CD4-positive, alpha-beta T cell treated with Interleukin-17A for 4 hours (primary cell): ENCODE data around the gene C20orf96.

Experiments
- DNase-seq: peaks from one replicate; pipeline ENCODE4 v3.0.0-alpha.2; 2020; ENCODE audit warnings: mixed read lengths

The C20orf96 gene

GRCh38 chr20:311609-312008, 21.1 kb upstream of the C20orf96 start:
- no peak for DNase-seq

- no peak for DNase-seq
These were observed 20.1 kb upstream of the C20orf96 start for GRCh38 chr20:310645-311044.

- DNase-seq: peak; percentile 87
These were observed 19.5 kb upstream of the C20orf96 start for GRCh38 chr20:309841-310644.

GRCh38 chr20:309306-309840, 18.8 kb upstream of the C20orf96 start:
- no peak for DNase-seq

- no peak for DNase-seq
These were observed 18.0 kb upstream of the C20orf96 start for GRCh38 chr20:308427-309038.

GRCh38 chr20:305745-306144, 15.2 kb upstream of the C20orf96 start:
- no peak for DNase-seq

GRCh38 chr20:301886-302848, 11.6 kb upstream of the C20orf96 start:
- DNase-seq: no peak

GRCh38 chr20:300345-300990, 9.9 kb upstream of the C20orf96 start:
- no peak for DNase-seq

GRCh38 chr20:298776-299391, 8.3 kb upstream of the C20orf96 start:
- DNase-seq: no peak

GRCh38 chr20:297925-298775, 7.6 kb upstream of the C20orf96 start:
- peak; percentile 60 for DNase-seq

- DNase-seq: peak; percentile 89
These were observed 6.8 kb upstream of the C20orf96 start, which contains the start of gene ZCCHC3 for GRCh38 chr20:297098-297924. Gene ZCCHC3, plus strand, starts transcription at chr20:297570. Its CDS starts 17 bp downstream, at chr20:297587.

- DNase-seq: no peak
These were observed 5.3 kb upstream of the C20orf96 start for GRCh38 chr20:295804-296203.

- no peak for DNase-seq
These were observed 4.1 kb upstream of the C20orf96 start for GRCh38 chr20:294602-295001.

GRCh38 chr20:289693-290083, 862 bp downstream of the C20orf96 start:
- no peak for DNase-seq

GRCh38 chr20:288956-289692, 1.4 kb downstream of the C20orf96 start:
- no peak for DNase-seq

GRCh38 chr20:286508-286907, 4.0 kb downstream of the C20orf96 start:
- DNase-seq: no peak

GRCh38 chr20:284172-284571, 6.4 kb downstream of the C20orf96 start:
- no peak for DNase-seq

GRCh38 chr20:278607-279571, 11.7 kb downstream of the C20orf96 start:
- no peak for DNase-seq
